Liver (tissue), 9 donors: ENCODE results near the gene ZNF358. TPM values are rescaled to one million over a fixed set of nuclear protein-coding genes. Genes with fewer than 3 reads are reported as not detected.

Source experiments
- DNase-seq: peaks from one replicate; pipeline ENCODE4 v3.0.0-alpha.2; 2017; ENCODE audit warnings: low spot score
- H3K27ac ChIP-seq, 2 donors: one replicate each; pipeline ENCODE4 v1.7.0; 2013; ENCODE audit warnings: inconsistent platforms in 2 of 2, low read length in 2 of 2, control low read depth in 1 of 2, low read depth in 1 of 2, mild to moderate bottlenecking in 1 of 2
- H3K27me3 ChIP-seq, 4 donors: one replicate each; pipeline versions ENCODE4 v1.6.1 to v1.7.0; 2013; ENCODE audit warnings: low read length in 3 of 4, inconsistent platforms in 1 of 4, mild to moderate bottlenecking in 1 of 4, moderate library complexity in 1 of 4; ENCODE audit not compliant: control insufficient read depth in 4 of 4, insufficient read depth in 4 of 4
- H3K36me3 ChIP-seq, 4 donors: one replicate each; pipeline versions ENCODE4 v1.6.1 to v1.7.0; 2013; ENCODE audit warnings: low read length in 3 of 4, mild to moderate bottlenecking in 3 of 4, low read depth in 1 of 4, moderate library complexity in 1 of 4; ENCODE audit not compliant: control insufficient read depth in 4 of 4, insufficient read depth in 3 of 4
- H3K4me1 ChIP-seq, 4 donors: one replicate each; pipeline versions ENCODE4 v1.6.1 to v1.7.0; 2013; ENCODE audit warnings: low read length in 3 of 4, mild to moderate bottlenecking in 3 of 4, moderate library complexity in 1 of 4; ENCODE audit not compliant: control insufficient read depth in 4 of 4, insufficient read depth in 4 of 4
- H3K4me3 ChIP-seq, 3 donors: one replicate each; pipeline versions ENCODE4 v1.6.1 to v1.7.0; 2013; ENCODE audit warnings: low read length in 3 of 3, control low read depth in 1 of 3, low read depth in 1 of 3, mild to moderate bottlenecking in 1 of 3
- H3K9ac ChIP-seq, 2 donors: one replicate each; pipeline ENCODE4 v1.7.0; 2013; ENCODE audit warnings: low read length in 2 of 2, mild to moderate bottlenecking in 2 of 2, moderate library complexity in 2 of 2, control low read depth in 1 of 2, low read depth in 1 of 2
- H3K9me3 ChIP-seq, 4 donors: one replicate each; pipeline versions ENCODE4 v1.6.1 to v1.7.0; 2013; ENCODE audit warnings: low read length in 3 of 4; ENCODE audit not compliant: control insufficient read depth in 4 of 4
- ATF3 ChIP-seq: IDR thresholded peaks from 2 replicates; pipeline ENCODE4 v1.6.1; 2016; ENCODE audit warnings: antibody characterized with exemption
- CTCF ChIP-seq: fragments of 150-350 bp; IDR thresholded peaks from 2 replicates; pipeline ENCODE4 v1.5.1; 2017; ENCODE audit warnings: improper control_type of control experiment, low read depth, low read length; ENCODE audit not compliant: missing input control
- EGR1 ChIP-seq, 2 donors: IDR thresholded peaks; 2 replicates each; pipeline ENCODE4 v1.6.1; 2016 to 2018; ENCODE audit warnings: antibody characterized with exemption in 2 of 2, low read depth in 2 of 2
- FOXA2 ChIP-seq: IDR thresholded peaks from 2 replicates; pipeline ENCODE4 v1.6.1; 2016; ENCODE audit warnings: antibody characterized with exemption
- GABPA ChIP-seq, 2 donors: IDR thresholded peaks in 1 of 2; conservative IDR thresholded peaks in 1 of 2; 2 replicates each; pipeline ENCODE4 v1.6.1; 2016; ENCODE audit warnings: antibody characterized with exemption in 2 of 2, mild to moderate bottlenecking in 1 of 2, moderate library complexity in 1 of 2
- HNF4A ChIP-seq, 2 donors: conservative IDR thresholded peaks; 2 replicates each; pipeline ENCODE4 v1.6.1; 2016; ENCODE audit warnings: antibody characterized with exemption in 2 of 2, mild to moderate bottlenecking in 2 of 2
- HNF4G ChIP-seq: IDR thresholded peaks from 2 replicates; pipeline ENCODE4 v1.6.1; 2016; ENCODE audit warnings: antibody characterized with exemption
- JUND ChIP-seq, 2 donors: IDR thresholded peaks; 2 replicates each; pipeline ENCODE4 v1.6.1; 2016; ENCODE audit warnings: antibody characterized with exemption in 2 of 2
- MAX ChIP-seq: IDR thresholded peaks from 2 replicates; pipeline ENCODE4 v1.6.1; 2016; ENCODE audit warnings: antibody characterized with exemption
- NR2F2 ChIP-seq: IDR thresholded peaks from 2 replicates; pipeline ENCODE4 v1.6.1; 2016; ENCODE audit warnings: antibody characterized with exemption
- RAD21 ChIP-seq, 2 donors: IDR thresholded peaks; 2 replicates each; pipeline ENCODE4 v1.6.1; 2016; ENCODE audit warnings: antibody characterized with exemption in 2 of 2, mild to moderate bottlenecking in 2 of 2
- REST ChIP-seq: IDR thresholded peaks from 2 replicates; pipeline ENCODE4 v1.6.1; 2016; ENCODE audit warnings: antibody characterized with exemption, mild to moderate bottlenecking
- RXRA ChIP-seq, 2 donors: IDR thresholded peaks; 2 replicates each; pipeline ENCODE4 v1.6.1; 2017 to 2018; ENCODE audit warnings: antibody characterized with exemption in 2 of 2, mild to moderate bottlenecking in 1 of 2
- TAF1 ChIP-seq: conservative IDR thresholded peaks from 2 replicates; pipeline ENCODE4 v1.6.1; 2016; ENCODE audit warnings: antibody characterized with exemption, mild to moderate bottlenecking
- YY1 ChIP-seq: IDR thresholded peaks from 2 replicates; pipeline ENCODE4 v1.6.1; 2016; ENCODE audit warnings: antibody characterized with exemption, mild to moderate bottlenecking
- ZBTB33 ChIP-seq: IDR thresholded peaks from 2 replicates; pipeline ENCODE4 v1.6.1; 2016; ENCODE audit warnings: antibody characterized with exemption
- WGBS: extraction: QIAGEN DNeasy Blood & Tissue Kit; methylation state at CpG from one replicate; pipeline ENCODE4 v1.1.7; 2013; 5-methylcytosine and 5-hydroxymethylcytosine counted together
- polyA plus RNA-seq, 2 donors: library from polyadenylated mRNA; stranded (reverse) in 1 of 2; unstranded in 1 of 2; fragments of 200-250 nt in 1 of 2; fragments of >200 nt in 1 of 2; fragmentation: Nextera tagmentation in 1 of 2; extraction: Ambion mirVana in 1 of 2; gene quantifications; one replicate each; pipeline versions ENCODE4 v1.2.1 to v1.2.3, GENCODE V29; 2013 to 2015
- total RNA-seq, 2 donors: library from RNA; depleted of rRNA; stranded (reverse); fragments of >200 nt; gene quantifications; one replicate each; pipeline ENCODE4 v1.2.3, GENCODE V29; 2014
- donor health status: healthy.
- donor health status: healthy.
- donor health status: healthy.
- donor health status: healthy.
- donor health status: healthy.

ZNF358 gene
- total and polyA plus RNA-seq, 4 donors, result 5.7 to 18.2 (median 12.5) TPM

- TF ChIP-seq EGR1 (IDR thresholded peaks at IDR 0.05; ENCODE audit: low read depth in 2 of 2), result no peak
- TF ChIP-seq TAF1, result no peak
- no peak for TF ChIP-seq FOXA2
- TF ChIP-seq HNF4G, result no peak
- no peak for TF ChIP-seq YY1
- no peak for TF ChIP-seq RAD21 (IDR thresholded peaks at IDR 0.05)
- TF ChIP-seq JUND (IDR thresholded peaks at IDR 0.05), result no peak
- TF ChIP-seq HNF4A (conservative IDR thresholded peaks at IDR 0.05), result no peak
Observed at GRCh38 chr19:7502552-7502951, 13.4 kb upstream of the ZNF358 start (continued).

GRCh38 chr19:7504684-7505083 lies 11.2 kb upstream of the ZNF358 start:
- Histone ChIP-seq H3K27me3 (no peaks in the 10 kb centered on the region), H3K36me3 (no peaks in the 10 kb centered on the region), H3K4me3 (no peak overlapping the region), H3K27ac (no peak overlapping the region), H3K9ac (no peak overlapping the region), H3K4me1 (peaks cover 8 to 12% (median 9%) of the 10 kb centered on the region in 4 donors), H3K9me3 (no peaks in the 10 kb centered on the region)
- WGBS, result 92% methylated on average over 6 of the region's 6 CpGs
- TF ChIP-seq RXRA (IDR thresholded peaks at IDR 0.05) (no peak), CTCF (no peak), REST (no peak), NR2F2 (no peak), ATF3 (no peak), HNF4G (no peak), JUND (IDR thresholded peaks at IDR 0.05) (no peak), RAD21 (IDR thresholded peaks at IDR 0.05) (no peak), MAX (no peak), HNF4A (conservative IDR thresholded peaks at IDR 0.05) (no peak), FOXA2 (no peak), EGR1 (IDR thresholded peaks at IDR 0.05; ENCODE audit: low read depth in 2 of 2) (no peak), YY1 (no peak), TAF1 (no peak), GABPA (IDR thresholded peaks at IDR 0.05 in 1 of 2, conservative IDR thresholded peaks at IDR 0.05 in 1 of 2) (no peak), ZBTB33 (no peak)
- no peak for DNase-seq
